Limb (tissue), 2 donors: ENCODE results near the gene DDHD1.
"Not testable (repeated sequence)": the region's sequence is repeated elsewhere in the genome, so short reads cannot be mapped to it uniquely, and the experiment has no call there.

ENCODE experiments used
- DNase-seq, 2 donors: peaks; one replicate each; pipeline ENCODE4 v3.0.0-alpha.2; 2016; ENCODE audit errors: extremely low spot score in 2 of 2

Gene DDHD1

GRCh38 chr14:53152184-53152886 lies 788 bp downstream of the DDHD1 start:
- DNase-seq: peak in 1 of 2 donors; percentile 77

- no peak for DNase-seq
Observed at GRCh38 chr14:53151523-53152183, 1.5 kb downstream of the DDHD1 start.

GRCh38 chr14:53149668-53150316 lies 3.3 kb downstream of the DDHD1 start:
- DNase-seq: no peak

GRCh38 chr14:53148671-53149070 lies 4.5 kb downstream of the DDHD1 start:
- no peak for DNase-seq

GRCh38 chr14:53147893-53148292 lies 5.2 kb downstream of the DDHD1 start:
- no peak for DNase-seq

- no peak for DNase-seq
Observed at GRCh38 chr14:53147208-53147607, 5.9 kb downstream of the DDHD1 start.

GRCh38 chr14:53146739-53147138 lies 6.4 kb downstream of the DDHD1 start:
- DNase-seq: no peak

GRCh38 chr14:53144244-53144643 lies 8.9 kb downstream of the DDHD1 start:
- DNase-seq: no peak

- DNase-seq: no peak
Observed at GRCh38 chr14:53140585-53140984, 12.5 kb downstream of the DDHD1 start.

GRCh38 chr14:53137568-53138203 lies 15.4 kb downstream of the DDHD1 start:
- DNase-seq: no peak

- not testable (repeated sequence) for DNase-seq
Observed at GRCh38 chr14:53130491-53130890, 22.6 kb downstream of the DDHD1 start.

GRCh38 chr14:53128303-53129028 lies 24.7 kb downstream of the DDHD1 start:
- DNase-seq: no peak

GRCh38 chr14:53127832-53128231 lies 25.3 kb downstream of the DDHD1 start:
- DNase-seq: no peak

GRCh38 chr14:53127151-53127550 lies 26.0 kb downstream of the DDHD1 start:
- DNase-seq: no peak

GRCh38 chr14:53126731-53127130 lies 26.4 kb downstream of the DDHD1 start:
- DNase-seq: no peak

GRCh38 chr14:53124786-53125185 lies 28.3 kb downstream of the DDHD1 start:
- DNase-seq: no peak

- DNase-seq: not testable (repeated sequence)
Observed at GRCh38 chr14:53121419-53121818, 31.7 kb downstream of the DDHD1 start.

GRCh38 chr14:53117479-53117878 lies 35.6 kb downstream of the DDHD1 start:
- not testable (repeated sequence) for DNase-seq

GRCh38 chr14:53113989-53114388 lies 39.1 kb downstream of the DDHD1 start:
- no peak for DNase-seq

- DNase-seq: no peak
Observed at GRCh38 chr14:53110096-53110495, 43.0 kb downstream of the DDHD1 start.
